ENCODE results near the gene PAFAH1B1.

Gene PAFAH1B1

GRCh38 chr17:2708585-2709182, 115.2 kb downstream of the PAFAH1B1 start:
- Histone ChIP-seq H3K9me3 (ENCODE audit: low read length) (no peaks in the 10 kb centered on the region), H3K27me3 (ENCODE audit: insufficient read depth, low read length) (no peaks in the 10 kb centered on the region), H3K36me3 (ENCODE audit: insufficient read depth, low read length) (peaks cover 3% of the 10 kb centered on the region), H3K4me3 (ENCODE audit: low read length) (no peak overlapping the region), H2AFZ (ENCODE audit: low read depth, low read length) (no peak overlapping the region), H3K4me1 (ENCODE audit: insufficient read depth, low read length) (peaks cover 14% of the 10 kb centered on the region)

GRCh38 chr17:2709183-2709661, 115.8 kb downstream of the PAFAH1B1 start:
- no peaks in the 10 kb centered on the region for H3K36me3 ChIP-seq (ENCODE audit: insufficient read depth, low read length)
- peaks cover 14% of the 10 kb centered on the region for H3K4me1 ChIP-seq (ENCODE audit: insufficient read depth, low read length)
- H3K27me3 ChIP-seq (ENCODE audit: insufficient read depth, low read length), result no peaks in the 10 kb centered on the region
- no peak overlapping the region for H2AFZ ChIP-seq (ENCODE audit: low read depth, low read length)
- no peak overlapping the region for H3K4me3 ChIP-seq (ENCODE audit: low read length)
- H3K9me3 ChIP-seq (ENCODE audit: low read length), result no peaks in the 10 kb centered on the region

- peak overlapping the region; percentile 58 for H3K4me3 ChIP-seq (ENCODE audit: low read length)
- no peaks in the 10 kb centered on the region for H3K9me3 ChIP-seq (ENCODE audit: low read length)
- H3K36me3 ChIP-seq (ENCODE audit: insufficient read depth, low read length), result no peaks in the 10 kb centered on the region
- H3K4me1 ChIP-seq (ENCODE audit: insufficient read depth, low read length), result peaks cover 14% of the 10 kb centered on the region
- no peaks in the 10 kb centered on the region for H3K27me3 ChIP-seq (ENCODE audit: insufficient read depth, low read length)
- H2AFZ ChIP-seq (ENCODE audit: low read depth, low read length), result no peak overlapping the region
Observed at GRCh38 chr17:2710071-2710802, 116.8 kb downstream of the PAFAH1B1 start.

- Histone ChIP-seq H2AFZ (ENCODE audit: low read depth, low read length) (peak overlapping the region; percentile 32), H3K27me3 (ENCODE audit: insufficient read depth, low read length) (no peaks in the 10 kb centered on the region), H3K36me3 (ENCODE audit: insufficient read depth, low read length) (no peaks in the 10 kb centered on the region), H3K4me1 (ENCODE audit: insufficient read depth, low read length) (peaks cover 14% of the 10 kb centered on the region), H3K4me3 (ENCODE audit: low read length) (peak overlapping the region; percentile 58), H3K9me3 (ENCODE audit: low read length) (no peaks in the 10 kb centered on the region)
Observed at GRCh38 chr17:2710803-2711607, 117.6 kb downstream of the PAFAH1B1 start.

- Histone ChIP-seq H3K4me1 (ENCODE audit: insufficient read depth, low read length) (peaks cover 14% of the 10 kb centered on the region), H3K27me3 (ENCODE audit: insufficient read depth, low read length) (no peaks in the 10 kb centered on the region), H2AFZ (ENCODE audit: low read depth, low read length) (peak within 1 kb of the TSS; percentile 57), H3K9me3 (ENCODE audit: low read length) (no peaks in the 10 kb centered on the region), H3K36me3 (ENCODE audit: insufficient read depth, low read length) (no peaks in the 10 kb centered on the region), H3K4me3 (ENCODE audit: low read length) (peak within 1 kb of the TSS; percentile 58)
Observed at GRCh38 chr17:2711608-2712299, 118.3 kb downstream of the PAFAH1B1 start, which contains the start of gene CLUH. TSS of gene CLUH (minus strand) at chr17:2711764. CDS start at chr17:2711661, 103 bp downstream.

- Histone ChIP-seq H2AFZ (ENCODE audit: low read depth, low read length) (peak overlapping the region; percentile 57), H3K36me3 (ENCODE audit: insufficient read depth, low read length) (no peaks in the 10 kb centered on the region), H3K4me3 (ENCODE audit: low read length) (no peak overlapping the region), H3K9me3 (ENCODE audit: low read length) (no peaks in the 10 kb centered on the region), H3K4me1 (ENCODE audit: insufficient read depth, low read length) (peaks cover 14% of the 10 kb centered on the region), H3K27me3 (ENCODE audit: insufficient read depth, low read length) (no peaks in the 10 kb centered on the region)
Observed at GRCh38 chr17:2712300-2713043, 119.0 kb downstream of the PAFAH1B1 start.

- Histone ChIP-seq H3K4me3 (ENCODE audit: low read length) (no peak overlapping the region), H3K36me3 (ENCODE audit: insufficient read depth, low read length) (no peaks in the 10 kb centered on the region), H3K27me3 (ENCODE audit: insufficient read depth, low read length) (no peaks in the 10 kb centered on the region), H2AFZ (ENCODE audit: low read depth, low read length) (no peak overlapping the region), H3K4me1 (ENCODE audit: insufficient read depth, low read length) (peaks cover 14% of the 10 kb centered on the region), H3K9me3 (ENCODE audit: low read length) (no peaks in the 10 kb centered on the region)
Observed at GRCh38 chr17:2713881-2714280, 120.4 kb downstream of the PAFAH1B1 start.

- Histone ChIP-seq H3K27me3 (ENCODE audit: insufficient read depth, low read length) (peaks cover 8% of the 10 kb centered on the region), H2AFZ (ENCODE audit: low read depth, low read length) (no peak overlapping the region), H3K36me3 (ENCODE audit: insufficient read depth, low read length) (no peaks in the 10 kb centered on the region), H3K4me3 (ENCODE audit: low read length) (no peak overlapping the region), H3K4me1 (ENCODE audit: insufficient read depth, low read length) (peaks cover 3% of the 10 kb centered on the region), H3K9me3 (ENCODE audit: low read length) (peaks cover 3% of the 10 kb centered on the region)
Observed at GRCh38 chr17:2716649-2717048, 123.2 kb downstream of the PAFAH1B1 start.

- H3K4me3 ChIP-seq (ENCODE audit: low read length), result no peak overlapping the region
- H3K27me3 ChIP-seq (ENCODE audit: insufficient read depth, low read length), result peaks cover 22% of the 10 kb centered on the region
Observed at GRCh38 chr17:2718150-2718938, 124.9 kb downstream of the PAFAH1B1 start.

GRCh38 chr17:2719861-2720260, 126.4 kb downstream of the PAFAH1B1 start:
- H3K9me3 ChIP-seq (ENCODE audit: low read length), result peaks cover 3% of the 10 kb centered on the region
- H3K4me1 ChIP-seq (ENCODE audit: insufficient read depth, low read length), result no peaks in the 10 kb centered on the region
- H3K27me3 ChIP-seq (ENCODE audit: insufficient read depth, low read length), result peaks cover 31% of the 10 kb centered on the region
- H2AFZ ChIP-seq (ENCODE audit: low read depth, low read length), result no peak overlapping the region
- no peaks in the 10 kb centered on the region for H3K36me3 ChIP-seq (ENCODE audit: insufficient read depth, low read length)
- no peak overlapping the region for H3K4me3 ChIP-seq (ENCODE audit: low read length)

More at GRCh38 chr17:2718150-2718938, 124.9 kb downstream of the PAFAH1B1 start:
- H3K4me1 ChIP-seq (ENCODE audit: insufficient read depth, low read length), result no peaks in the 10 kb centered on the region
- peaks cover 3% of the 10 kb centered on the region for H3K9me3 ChIP-seq (ENCODE audit: low read length)
- no peak overlapping the region for H2AFZ ChIP-seq (ENCODE audit: low read depth, low read length)
- H3K36me3 ChIP-seq (ENCODE audit: insufficient read depth, low read length), result no peaks in the 10 kb centered on the region

- Histone ChIP-seq H2AFZ (ENCODE audit: low read depth, low read length) (no peak overlapping the region), H3K36me3 (ENCODE audit: insufficient read depth, low read length) (no peaks in the 10 kb centered on the region), H3K4me3 (ENCODE audit: low read length) (no peak overlapping the region), H3K4me1 (ENCODE audit: insufficient read depth, low read length) (no peaks in the 10 kb centered on the region), H3K9me3 (ENCODE audit: low read length) (peaks cover 3% of the 10 kb centered on the region), H3K27me3 (ENCODE audit: insufficient read depth, low read length) (peaks cover 37% of the 10 kb centered on the region)
Observed at GRCh38 chr17:2721603-2722002, 128.1 kb downstream of the PAFAH1B1 start.

Data from neuron (in vitro differentiated cells).